ENCODE data around the gene NDUFA8.

The NDUFA8 gene

GRCh38 chr9:122159026-122159924, at the start of gene NDUFA8, which contains the start of gene MORN5:
TSS of gene NDUFA8 (minus strand) at chr9:122159779. CDS start at chr9:122159677, 102 bp downstream.
TSS of gene MORN5 (plus strand) at chr9:122159908. CDS start at chr9:122159973, 65 bp downstream.
- DNase-seq (ENCODE audit: low read depth in 1 of 2, low spot score in 1 of 2), result peak; percentile 93

- no peak for DNase-seq (ENCODE audit: low read depth in 1 of 2, low spot score in 1 of 2)
Observed at GRCh38 chr9:122207096-122207495, 47.5 kb upstream of the NDUFA8 start.

GRCh38 chr9:122206118-122207046, 46.8 kb upstream of the NDUFA8 start:
- DNase-seq (ENCODE audit: low read depth in 1 of 2, low spot score in 1 of 2), result no peak

GRCh38 chr9:122205176-122205575, 45.6 kb upstream of the NDUFA8 start:
- DNase-seq (ENCODE audit: low read depth in 1 of 2, low spot score in 1 of 2), result no peak

- DNase-seq (ENCODE audit: low read depth in 1 of 2, low spot score in 1 of 2), result no peak
Observed at GRCh38 chr9:122204491-122204890, 44.9 kb upstream of the NDUFA8 start.

- no peak for DNase-seq (ENCODE audit: low read depth in 1 of 2, low spot score in 1 of 2)
Observed at GRCh38 chr9:122204055-122204454, 44.5 kb upstream of the NDUFA8 start.

GRCh38 chr9:122202111-122202510, 42.5 kb upstream of the NDUFA8 start:
- DNase-seq (ENCODE audit: low read depth in 1 of 2, low spot score in 1 of 2), result no peak

GRCh38 chr9:122201641-122202040, 42.1 kb upstream of the NDUFA8 start:
- DNase-seq (ENCODE audit: low read depth in 1 of 2, low spot score in 1 of 2), result no peak

GRCh38 chr9:122200960-122201595, 41.5 kb upstream of the NDUFA8 start:
- DNase-seq (ENCODE audit: low read depth in 1 of 2, low spot score in 1 of 2), result no peak

- DNase-seq (ENCODE audit: low read depth in 1 of 2, low spot score in 1 of 2), result no peak
Observed at GRCh38 chr9:122197882-122198281, 38.3 kb upstream of the NDUFA8 start.

- DNase-seq (ENCODE audit: low read depth in 1 of 2, low spot score in 1 of 2), result no peak
Observed at GRCh38 chr9:122197426-122197825, 37.8 kb upstream of the NDUFA8 start.

GRCh38 chr9:122195875-122196274, 36.3 kb upstream of the NDUFA8 start:
- DNase-seq (ENCODE audit: low read depth in 1 of 2, low spot score in 1 of 2), result no peak

- no peak for DNase-seq (ENCODE audit: low read depth in 1 of 2, low spot score in 1 of 2)
Observed at GRCh38 chr9:122193651-122194050, 34.1 kb upstream of the NDUFA8 start.

- no peak for DNase-seq (ENCODE audit: low read depth in 1 of 2, low spot score in 1 of 2)
Observed at GRCh38 chr9:122192914-122193525, 33.4 kb upstream of the NDUFA8 start.

- no peak for DNase-seq (ENCODE audit: low read depth in 1 of 2, low spot score in 1 of 2)
Observed at GRCh38 chr9:122192261-122192875, 32.8 kb upstream of the NDUFA8 start.

- DNase-seq (ENCODE audit: low read depth in 1 of 2, low spot score in 1 of 2), result no peak
Observed at GRCh38 chr9:122191584-122191983, 32.0 kb upstream of the NDUFA8 start.

GRCh38 chr9:122190597-122191381, 31.2 kb upstream of the NDUFA8 start:
- DNase-seq (ENCODE audit: low read depth in 1 of 2, low spot score in 1 of 2), result no peak

GRCh38 chr9:122188369-122188768, 28.8 kb upstream of the NDUFA8 start:
- DNase-seq (ENCODE audit: low read depth in 1 of 2, low spot score in 1 of 2), result no peak

GRCh38 chr9:122186777-122187470, 27.3 kb upstream of the NDUFA8 start:
- no peak for DNase-seq (ENCODE audit: low read depth in 1 of 2, low spot score in 1 of 2)
